GM10266 (cell line): ENCODE measurements around the gene PNPLA1.

Source experiments
- DNase-seq: peaks from one replicate; pipeline ENCODE4 v3.0.0; 2012; ENCODE audit errors: extremely low spot score
- TF ChIP-seq, protein P1 (sequence below): IDR thresholded peaks from 2 replicates; pipeline ENCODE4 v1.5.1; 2012; ENCODE audit warnings: mild to moderate bottlenecking, low read depth; ENCODE audit not compliant: control insufficient read depth, insufficient read depth; ENCODE audit errors: missing control alignments

Gene PNPLA1, protein sequence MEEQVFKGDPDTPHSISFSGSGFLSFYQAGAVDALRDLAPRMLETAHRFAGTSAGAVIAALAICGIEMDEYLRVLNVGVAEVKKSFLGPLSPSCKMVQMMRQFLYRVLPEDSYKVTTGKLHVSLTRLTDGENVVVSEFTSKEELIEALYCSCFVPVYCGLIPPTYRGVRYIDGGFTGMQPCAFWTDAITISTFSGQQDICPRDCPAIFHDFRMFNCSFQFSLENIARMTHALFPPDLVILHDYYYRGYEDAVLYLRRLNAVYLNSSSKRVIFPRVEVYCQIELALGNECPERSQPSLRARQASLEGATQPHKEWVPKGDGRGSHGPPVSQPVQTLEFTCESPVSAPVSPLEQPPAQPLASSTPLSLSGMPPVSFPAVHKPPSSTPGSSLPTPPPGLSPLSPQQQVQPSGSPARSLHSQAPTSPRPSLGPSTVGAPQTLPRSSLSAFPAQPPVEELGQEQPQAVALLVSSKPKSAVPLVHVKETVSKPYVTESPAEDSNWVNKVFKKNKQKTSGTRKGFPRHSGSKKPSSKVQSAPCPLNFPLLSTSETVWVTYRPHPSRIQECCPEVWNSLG

DNA sequence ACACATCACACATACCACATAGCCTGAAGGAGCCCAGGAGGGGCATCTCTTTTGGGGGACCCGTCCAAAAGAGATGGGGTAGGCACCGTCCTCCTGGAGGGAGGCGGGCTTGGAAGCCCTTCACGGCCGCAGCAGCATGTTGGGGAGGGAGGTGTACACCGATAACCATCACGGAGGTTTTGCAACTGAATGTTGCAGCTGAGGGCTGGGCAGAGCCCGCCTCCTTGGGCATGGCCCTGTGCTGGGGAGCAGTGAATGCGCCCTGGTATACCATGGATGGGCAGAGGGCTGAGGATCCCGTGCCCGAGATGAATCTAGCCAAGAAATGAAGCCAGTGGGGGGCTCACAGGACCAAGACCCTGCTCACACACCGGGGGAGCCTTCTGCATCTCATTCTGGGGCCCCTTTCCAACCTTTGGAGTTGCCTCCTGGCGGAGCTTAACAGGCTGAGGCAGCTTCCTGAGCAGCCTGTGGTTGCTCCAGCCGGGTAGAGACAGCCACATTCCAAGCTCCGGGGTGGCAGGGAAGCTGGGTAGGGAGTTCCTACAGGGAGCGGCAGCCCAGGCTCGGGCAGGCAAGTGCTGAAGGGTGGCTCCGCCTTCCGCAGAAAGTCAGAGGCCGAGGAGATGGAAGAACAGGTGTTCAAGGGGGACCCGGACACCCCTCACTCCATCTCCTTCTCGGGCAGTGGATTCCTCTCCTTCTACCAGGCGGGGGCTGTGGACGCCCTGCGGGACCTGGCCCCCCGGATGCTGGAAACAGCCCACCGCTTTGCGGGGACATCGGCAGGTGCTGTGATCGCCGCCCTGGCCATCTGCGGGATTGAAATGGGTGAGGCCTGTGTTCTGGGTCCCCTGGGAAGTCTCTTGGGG, at the start of gene PNPLA1:
PNPLA1 (plus strand) TSS at position 227 of the 872 bp plus-strand sequence; CDS start at position 627, 400 bp downstream.
- TF ChIP-seq, protein P1, sequence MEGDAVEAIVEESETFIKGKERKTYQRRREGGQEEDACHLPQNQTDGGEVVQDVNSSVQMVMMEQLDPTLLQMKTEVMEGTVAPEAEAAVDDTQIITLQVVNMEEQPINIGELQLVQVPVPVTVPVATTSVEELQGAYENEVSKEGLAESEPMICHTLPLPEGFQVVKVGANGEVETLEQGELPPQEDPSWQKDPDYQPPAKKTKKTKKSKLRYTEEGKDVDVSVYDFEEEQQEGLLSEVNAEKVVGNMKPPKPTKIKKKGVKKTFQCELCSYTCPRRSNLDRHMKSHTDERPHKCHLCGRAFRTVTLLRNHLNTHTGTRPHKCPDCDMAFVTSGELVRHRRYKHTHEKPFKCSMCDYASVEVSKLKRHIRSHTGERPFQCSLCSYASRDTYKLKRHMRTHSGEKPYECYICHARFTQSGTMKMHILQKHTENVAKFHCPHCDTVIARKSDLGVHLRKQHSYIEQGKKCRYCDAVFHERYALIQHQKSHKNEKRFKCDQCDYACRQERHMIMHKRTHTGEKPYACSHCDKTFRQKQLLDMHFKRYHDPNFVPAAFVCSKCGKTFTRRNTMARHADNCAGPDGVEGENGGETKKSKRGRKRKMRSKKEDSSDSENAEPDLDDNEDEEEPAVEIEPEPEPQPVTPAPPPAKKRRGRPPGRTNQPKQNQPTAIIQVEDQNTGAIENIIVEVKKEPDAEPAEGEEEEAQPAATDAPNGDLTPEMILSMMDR: no peak
- DNase-seq: no peak

DNA sequence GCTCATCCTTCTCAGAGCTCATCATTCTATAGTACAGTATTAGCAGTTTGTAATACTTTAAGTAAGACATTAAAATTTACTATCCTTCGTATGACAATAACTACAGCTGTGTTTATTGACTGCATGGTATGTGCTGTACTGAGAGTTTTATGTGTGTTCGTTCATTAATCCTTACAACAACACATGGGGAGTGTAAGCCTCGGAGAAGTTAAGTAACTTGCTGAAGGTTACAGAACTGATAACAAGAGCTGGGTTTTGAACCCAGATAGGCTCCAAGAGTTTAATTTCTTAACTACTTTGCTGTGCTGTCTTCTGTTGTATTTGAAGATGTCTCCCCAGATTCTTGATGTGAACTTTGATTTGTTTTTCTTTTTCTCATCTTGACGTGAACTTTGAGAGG, 49.6 kb upstream of the PNPLA1 start:
- TF ChIP-seq, protein P1: no peak

DNA sequence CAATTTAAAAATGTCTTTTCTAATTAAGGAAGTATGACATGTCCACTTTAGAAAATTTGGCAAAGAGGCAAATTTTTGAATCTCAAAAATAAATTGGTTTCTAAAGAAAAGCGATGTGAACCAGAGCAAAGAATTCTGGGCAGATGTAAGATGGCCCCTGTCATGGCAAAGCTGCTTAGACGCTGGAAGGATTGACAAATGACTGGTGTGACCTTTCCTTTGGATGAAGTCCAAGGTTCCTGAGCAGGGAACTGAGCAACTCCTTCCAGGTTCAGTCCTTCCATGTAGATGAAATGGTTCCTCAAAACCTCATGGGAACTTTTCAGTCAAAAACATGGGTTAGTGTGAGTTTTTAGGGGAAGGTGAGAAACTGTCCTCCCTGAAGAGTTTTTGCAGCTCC, 48.2 kb upstream of the PNPLA1 start:
- DNase-seq: no peak
- TF ChIP-seq, protein P1: no peak

More for the DNA sequence above, 49.6 kb upstream of the PNPLA1 start:
- no peak for DNase-seq

DNA sequence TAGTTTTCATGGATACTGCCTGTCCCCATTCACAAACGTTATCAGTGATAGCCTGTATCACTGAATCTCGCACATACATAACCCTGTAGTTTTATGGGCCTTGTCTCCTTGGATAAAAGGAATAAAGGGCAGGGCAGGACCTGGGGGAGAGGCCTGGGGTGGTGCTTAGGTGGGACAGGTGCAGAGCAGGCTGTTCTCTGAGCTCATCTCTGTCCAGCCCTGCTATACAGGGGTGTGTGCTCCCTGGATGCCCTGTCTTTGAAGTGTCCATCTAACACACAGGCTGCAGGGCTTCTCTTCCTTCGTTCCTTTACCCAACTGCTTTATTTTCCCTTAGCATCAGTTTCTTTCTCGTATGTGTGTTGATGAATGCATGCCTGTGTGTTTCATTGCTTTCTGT, 46.9 kb upstream of the PNPLA1 start:
- TF ChIP-seq, protein P1: no peak
- DNase-seq: no peak

DNA sequence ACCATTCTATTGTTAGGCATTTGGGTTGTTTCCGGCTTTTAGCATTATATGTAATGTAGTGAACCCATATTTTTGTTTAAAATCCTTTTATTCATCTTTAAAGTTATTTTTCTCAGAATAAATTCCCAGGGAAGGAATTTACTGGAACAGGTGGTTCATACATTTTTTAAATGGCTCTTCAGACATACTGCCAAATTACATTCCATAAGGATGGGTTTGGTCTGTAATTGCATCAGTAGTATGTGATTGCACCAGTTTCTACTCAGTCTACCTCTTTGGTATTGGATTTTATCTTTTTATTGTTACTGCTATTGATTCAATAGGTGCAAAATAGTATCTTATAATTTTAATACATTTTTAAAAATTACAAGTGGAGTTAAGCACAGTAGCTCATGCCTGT, 46.2 kb upstream of the PNPLA1 start:
- DNase-seq: no peak
- TF ChIP-seq, protein P1: no peak

DNA sequence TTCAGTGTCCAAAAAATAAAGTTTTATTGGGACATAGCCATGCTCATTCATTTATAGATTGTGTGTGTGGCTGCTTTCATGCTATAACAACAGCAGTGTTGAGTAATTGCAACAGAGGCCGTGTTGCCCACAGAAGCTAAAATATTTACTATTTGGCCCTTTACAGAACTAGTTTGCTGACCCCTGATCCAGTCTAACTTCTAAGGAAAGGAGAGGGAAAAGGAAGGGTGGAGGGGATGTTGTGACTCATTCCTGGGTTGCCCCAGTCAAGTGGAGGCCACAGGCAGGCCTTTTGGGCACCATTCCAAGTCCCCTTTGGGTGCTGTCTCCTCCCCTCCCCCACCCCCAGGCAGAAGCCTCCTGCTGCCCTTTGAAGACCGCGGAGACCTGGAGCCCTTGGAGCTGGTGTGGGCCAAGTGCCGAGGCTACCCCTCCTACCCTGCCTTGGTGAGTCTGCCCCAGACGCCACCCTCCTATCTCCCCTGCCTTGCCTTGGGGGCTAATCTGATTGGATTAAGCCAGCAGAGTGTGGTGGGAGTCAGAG, 44.9 kb upstream of the PNPLA1 start:
- TF ChIP-seq, protein P1: no peak
- no peak for DNase-seq
